ENCODE data around the gene TMC1. TPM values are rescaled to one million over a fixed set of nuclear protein-coding genes. Genes with fewer than 3 reads are reported as not detected.
"Not testable (repeated sequence)": the region's sequence is repeated elsewhere in the genome, so short reads cannot be mapped to it uniquely, and the experiment has no call there.

Gene TMC1
- total RNA-seq, 1 experiment from 2014 or later = not detected

DNA sequence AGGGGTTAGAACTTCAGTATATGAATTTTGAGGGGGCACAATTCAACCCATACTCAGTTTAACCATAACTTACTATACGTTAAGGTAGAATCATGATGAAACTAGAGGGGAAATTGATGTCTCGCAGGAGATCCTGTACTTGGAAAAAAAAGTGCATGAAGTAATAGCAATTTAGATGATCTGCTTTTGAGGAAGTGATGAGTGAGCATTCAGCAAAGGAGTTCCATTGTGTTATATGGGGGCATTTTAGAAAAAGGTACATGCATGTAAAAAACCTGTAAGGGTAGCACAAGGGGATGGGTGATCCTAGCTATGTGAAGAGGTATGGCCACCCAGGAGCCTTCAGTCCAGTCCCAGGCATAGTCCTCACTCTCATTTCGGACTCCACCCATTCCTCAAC lies 14.8 kb upstream of the TMC1 start:
- no peaks in the 10 kb centered on the region for H4K20me1 ChIP-seq (ENCODE audit: insufficient read depth, low read depth, low read length)
- no peak overlapping the region for H2AFZ ChIP-seq (ENCODE audit: low read length)
- no peak overlapping the region for H3K4me3 ChIP-seq (ENCODE audit: low read length)
- H3K36me3 ChIP-seq (ENCODE audit: insufficient read depth, low read length) = no peaks in the 10 kb centered on the region
- no peaks in the 10 kb centered on the region for H3K27me3 ChIP-seq (ENCODE audit: low read length)
- H3K9me2 ChIP-seq (replicated peaks; ENCODE audit: insufficient read depth, low read length) = no peaks in the 10 kb centered on the region
- no peaks in the 10 kb centered on the region for H3K9me3 ChIP-seq (ENCODE audit: low read length)
- no peak overlapping the region for H3K27ac ChIP-seq (ENCODE audit: low read length)
- H3K9ac ChIP-seq (ENCODE audit: low read length) = no peak overlapping the region
- no peak for DNase-seq
- H3K4me2 ChIP-seq (ENCODE audit: low read depth, low read length, poor library complexity, severe bottlenecking) = no peak overlapping the region
- H3K79me2 ChIP-seq (ENCODE audit: low read length) = no peaks in the 10 kb centered on the region
- no peaks in the 10 kb centered on the region for H3K4me1 ChIP-seq (ENCODE audit: low read length)

DNA sequence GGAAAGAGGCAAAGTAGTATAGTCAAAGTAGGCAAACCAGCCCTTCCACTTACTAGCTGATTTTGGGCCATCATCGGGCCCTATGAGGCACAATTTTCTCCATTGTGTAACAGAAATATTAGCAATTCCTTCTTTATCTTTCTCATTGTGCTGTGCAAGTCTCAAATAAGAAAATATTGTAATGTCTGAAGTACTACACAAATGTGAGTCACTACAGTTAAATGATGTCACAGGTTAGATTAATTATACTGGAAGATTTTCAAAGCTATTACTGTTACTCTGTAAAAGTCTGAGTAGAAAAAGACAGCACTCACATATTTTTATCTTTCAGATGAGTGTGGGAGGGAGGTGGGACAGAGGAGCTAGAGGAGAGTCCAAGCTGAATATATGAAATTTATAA lies 12.4 kb upstream of the TMC1 start:
- H4K20me1 ChIP-seq (ENCODE audit: insufficient read depth, low read depth, low read length) = no peaks in the 10 kb centered on the region
- H3K9ac ChIP-seq (ENCODE audit: low read length) = no peak overlapping the region
- no peak overlapping the region for H3K4me2 ChIP-seq (ENCODE audit: low read depth, low read length, poor library complexity, severe bottlenecking)
- H3K27me3 ChIP-seq (ENCODE audit: low read length) = no peaks in the 10 kb centered on the region
- no peak overlapping the region for H3K4me3 ChIP-seq (ENCODE audit: low read length)
- DNase-seq = no peak
- H3K27ac ChIP-seq (ENCODE audit: low read length) = no peak overlapping the region
- H3K36me3 ChIP-seq (ENCODE audit: insufficient read depth, low read length) = no peaks in the 10 kb centered on the region
- H3K9me2 ChIP-seq (replicated peaks; ENCODE audit: insufficient read depth, low read length) = no peaks in the 10 kb centered on the region
- no peaks in the 10 kb centered on the region for H3K4me1 ChIP-seq (ENCODE audit: low read length)
- H3K9me3 ChIP-seq (ENCODE audit: low read length) = no peaks in the 10 kb centered on the region
- no peaks in the 10 kb centered on the region for H3K79me2 ChIP-seq (ENCODE audit: low read length)
- no peak overlapping the region for H2AFZ ChIP-seq (ENCODE audit: low read length)

DNA sequence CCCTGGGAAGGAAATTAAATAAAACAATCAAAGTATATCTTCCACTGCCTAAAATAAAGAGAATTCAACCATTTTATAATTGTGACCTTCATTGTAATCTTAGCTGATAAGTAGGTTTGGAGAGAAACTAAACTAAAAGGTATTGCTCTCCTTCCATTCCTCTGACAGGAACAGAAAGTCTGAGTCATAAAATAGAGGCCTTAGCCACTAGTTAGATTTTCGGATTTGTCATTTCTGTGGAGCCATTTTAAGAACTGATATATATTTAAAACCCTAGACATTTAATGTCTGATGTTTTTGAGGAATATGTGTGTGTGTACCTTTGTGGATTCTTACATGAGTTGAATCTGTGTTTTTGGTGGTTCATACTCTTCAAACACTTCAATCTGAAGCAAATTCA lies 11.8 kb upstream of the TMC1 start:
- Histone ChIP-seq H3K79me2 (ENCODE audit: low read length) (no peaks in the 10 kb centered on the region), H3K9ac (ENCODE audit: low read length) (no peak overlapping the region), H3K27ac (ENCODE audit: low read length) (no peak overlapping the region), H3K4me3 (ENCODE audit: low read length) (no peak overlapping the region), H3K36me3 (ENCODE audit: insufficient read depth, low read length) (no peaks in the 10 kb centered on the region), H3K4me2 (ENCODE audit: low read depth, low read length, poor library complexity, severe bottlenecking) (no peak overlapping the region), H3K27me3 (ENCODE audit: low read length) (no peaks in the 10 kb centered on the region), H4K20me1 (ENCODE audit: insufficient read depth, low read depth, low read length) (no peaks in the 10 kb centered on the region), H2AFZ (ENCODE audit: low read length) (no peak overlapping the region), H3K9me3 (ENCODE audit: low read length) (no peaks in the 10 kb centered on the region), H3K9me2 (replicated peaks; ENCODE audit: insufficient read depth, low read length) (no peaks in the 10 kb centered on the region), H3K4me1 (ENCODE audit: low read length) (no peaks in the 10 kb centered on the region)
- DNase-seq = no peak

DNA sequence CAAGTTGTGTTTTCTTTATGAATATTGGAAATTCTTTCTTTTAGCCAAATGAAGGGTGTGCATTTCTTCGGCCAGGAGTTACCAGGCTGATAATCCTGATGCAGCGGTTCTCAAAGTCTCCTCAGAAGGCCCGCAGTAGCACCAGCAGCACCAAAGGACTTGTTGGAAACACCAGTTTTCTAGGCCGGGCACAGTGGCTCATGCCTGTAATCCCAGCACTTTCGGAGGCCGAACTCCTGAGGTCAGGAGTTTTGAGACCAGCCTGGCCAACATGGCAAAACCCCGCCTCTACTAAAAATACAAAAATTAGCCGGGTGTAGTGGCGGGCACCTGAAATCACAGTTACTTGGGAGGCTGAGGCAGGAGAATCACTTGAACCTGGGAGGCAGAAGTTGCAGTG lies 397 bp upstream of the TMC1 start:
- H3K36me3 ChIP-seq (ENCODE audit: insufficient read depth, low read length); H2AFZ ChIP-seq (ENCODE audit: low read length); H3K9ac ChIP-seq (ENCODE audit: low read length); H3K9me2 ChIP-seq (replicated peaks; ENCODE audit: insufficient read depth, low read length); H3K9me3 ChIP-seq (ENCODE audit: low read length); H3K4me1 ChIP-seq (ENCODE audit: low read length); H3K27ac ChIP-seq (ENCODE audit: low read length); H3K27me3 ChIP-seq (ENCODE audit: low read length); H3K4me3 ChIP-seq (ENCODE audit: low read length); H3K4me2 ChIP-seq (ENCODE audit: low read depth, low read length, poor library complexity, severe bottlenecking); H3K79me2 ChIP-seq (ENCODE audit: low read length); H4K20me1 ChIP-seq (ENCODE audit: insufficient read depth, low read depth, low read length); DNase-seq: not testable (repeated sequence)

DNA sequence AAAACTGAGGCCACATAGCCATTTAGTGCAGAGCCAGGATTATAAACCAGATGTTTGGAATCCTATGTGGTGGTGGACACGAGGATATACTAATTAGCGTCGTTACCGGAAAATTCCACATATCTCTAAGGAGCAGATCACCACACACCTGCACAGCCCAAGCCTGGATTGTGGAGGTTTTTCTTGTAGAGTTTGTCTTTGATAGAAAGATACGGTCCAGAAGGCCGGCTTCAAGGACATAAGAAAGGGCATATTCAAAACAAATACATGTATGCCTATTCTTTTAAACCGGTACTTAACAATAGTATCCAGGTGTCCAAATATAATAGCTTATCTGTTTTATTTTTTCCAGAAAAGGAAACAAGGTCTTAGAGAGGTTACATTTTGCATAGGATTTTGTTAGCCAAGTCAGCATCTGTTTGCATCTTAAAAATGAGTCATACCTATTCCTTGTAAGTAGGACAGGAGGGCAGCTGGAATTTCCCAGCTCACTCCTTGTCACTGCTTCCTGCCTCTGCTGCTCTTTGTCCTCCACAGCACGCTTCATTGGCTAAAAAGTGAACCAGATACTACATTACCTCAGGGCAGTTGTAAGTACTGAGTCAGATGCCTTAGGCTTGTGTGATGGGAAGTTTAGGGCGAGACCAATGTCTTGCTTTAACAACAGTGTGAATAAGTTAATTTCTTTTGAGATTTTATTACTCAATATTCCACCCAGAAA lies 3.6 kb downstream of the TMC1 start:
- Histone ChIP-seq H3K9me3 (ENCODE audit: low read length) (no peaks in the 10 kb centered on the region), H3K9me2 (replicated peaks; ENCODE audit: insufficient read depth, low read length) (no peaks in the 10 kb centered on the region), H3K4me2 (ENCODE audit: low read depth, low read length, poor library complexity, severe bottlenecking) (no peak overlapping the region), H3K9ac (ENCODE audit: low read length) (no peak overlapping the region), H2AFZ (ENCODE audit: low read length) (no peak overlapping the region), H3K36me3 (ENCODE audit: insufficient read depth, low read length) (no peaks in the 10 kb centered on the region), H4K20me1 (ENCODE audit: insufficient read depth, low read depth, low read length) (no peaks in the 10 kb centered on the region), H3K79me2 (ENCODE audit: low read length) (no peaks in the 10 kb centered on the region), H3K27me3 (ENCODE audit: low read length) (no peaks in the 10 kb centered on the region), H3K4me3 (ENCODE audit: low read length) (no peak overlapping the region), H3K4me1 (ENCODE audit: low read length) (no peaks in the 10 kb centered on the region), H3K27ac (ENCODE audit: low read length) (no peak overlapping the region)
- no peak for DNase-seq

DNA sequence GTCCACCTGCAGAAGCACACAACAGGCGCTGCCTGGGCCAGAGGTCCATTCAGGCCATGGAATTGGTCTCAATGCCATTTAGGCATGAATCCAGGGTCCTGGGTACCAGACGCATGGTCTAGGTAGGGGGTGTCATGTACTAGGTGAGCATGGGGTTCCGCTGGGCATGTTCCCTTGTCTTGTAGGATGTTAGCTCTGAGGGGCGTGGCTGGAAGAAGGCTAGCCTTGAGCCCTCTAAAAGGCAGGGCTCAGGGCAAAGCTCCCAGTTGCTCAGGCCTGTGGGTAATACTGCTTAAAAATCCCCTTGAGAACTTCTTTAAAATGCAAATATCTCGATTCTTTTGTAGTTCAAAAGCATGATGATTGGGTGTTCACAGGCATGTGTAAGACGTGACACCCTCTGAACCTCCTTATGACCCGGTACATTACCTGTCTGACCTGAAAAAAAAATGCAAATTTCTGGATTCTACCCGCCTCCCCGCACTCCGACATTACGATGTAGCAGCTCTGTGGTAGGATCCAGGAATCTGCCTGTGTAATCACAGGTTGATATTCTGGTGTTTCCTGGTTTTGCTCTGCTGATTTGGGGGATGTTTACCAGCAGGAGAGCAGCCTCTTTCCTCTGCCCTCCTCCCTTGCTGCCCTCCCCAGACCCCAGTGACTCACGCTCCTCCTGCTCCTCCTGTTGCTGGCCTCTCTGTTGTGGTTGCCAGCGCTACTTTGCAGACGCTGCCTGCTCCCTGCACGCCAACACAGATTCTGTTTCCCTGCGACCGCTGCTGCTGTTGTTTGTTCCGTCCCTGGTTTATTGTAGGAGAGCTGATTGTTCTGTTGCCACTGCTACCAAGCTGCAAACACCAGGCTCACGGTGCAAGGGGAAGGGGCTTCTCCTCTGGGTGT lies 5.7 kb downstream of the TMC1 start:
- no peak overlapping the region for H3K27ac ChIP-seq (ENCODE audit: low read length)
- H3K4me3 ChIP-seq (ENCODE audit: low read length) = no peak overlapping the region
- no peak overlapping the region for H2AFZ ChIP-seq (ENCODE audit: low read length)
- H3K9ac ChIP-seq (ENCODE audit: low read length) = no peak overlapping the region
- H3K4me1 ChIP-seq (ENCODE audit: low read length) = no peaks in the 10 kb centered on the region
- no peaks in the 10 kb centered on the region for H3K9me2 ChIP-seq (replicated peaks; ENCODE audit: insufficient read depth, low read length)
- H4K20me1 ChIP-seq (ENCODE audit: insufficient read depth, low read depth, low read length) = no peaks in the 10 kb centered on the region
- no peaks in the 10 kb centered on the region for H3K27me3 ChIP-seq (ENCODE audit: low read length)
- no peaks in the 10 kb centered on the region for H3K79me2 ChIP-seq (ENCODE audit: low read length)
- H3K9me3 ChIP-seq (ENCODE audit: low read length) = no peaks in the 10 kb centered on the region
- H3K4me2 ChIP-seq (ENCODE audit: low read depth, low read length, poor library complexity, severe bottlenecking) = no peak overlapping the region
- no peak for DNase-seq
- H3K36me3 ChIP-seq (ENCODE audit: insufficient read depth, low read length) = no peaks in the 10 kb centered on the region

DNA sequence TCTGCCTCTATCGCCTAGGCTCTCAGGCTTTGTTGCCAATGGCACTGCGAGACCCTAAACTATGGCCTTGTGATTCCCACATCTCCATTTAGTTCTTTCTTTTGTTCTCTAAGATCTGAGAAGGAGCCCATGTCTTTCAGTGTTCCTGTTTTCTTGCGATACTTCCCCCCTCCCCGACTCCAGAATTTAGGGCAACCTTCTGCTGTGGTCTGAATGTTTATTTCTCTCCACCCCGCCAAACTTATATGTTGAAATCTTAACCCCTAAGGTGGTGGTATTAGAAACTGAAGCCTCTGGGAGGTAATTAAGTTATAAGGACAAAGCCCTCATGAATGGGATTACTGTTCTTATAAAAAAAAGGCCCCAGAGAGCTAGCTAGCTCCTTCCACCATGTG lies 6.4 kb downstream of the TMC1 start:
- no peaks in the 10 kb centered on the region for H3K9me3 ChIP-seq (ENCODE audit: low read length)
- no peak for DNase-seq
- H3K9ac ChIP-seq (ENCODE audit: low read length) = no peak overlapping the region
- H4K20me1 ChIP-seq (ENCODE audit: insufficient read depth, low read depth, low read length) = no peaks in the 10 kb centered on the region
- no peaks in the 10 kb centered on the region for H3K4me1 ChIP-seq (ENCODE audit: low read length)
- no peak overlapping the region for H3K4me2 ChIP-seq (ENCODE audit: low read depth, low read length, poor library complexity, severe bottlenecking)
- H3K27ac ChIP-seq (ENCODE audit: low read length) = no peak overlapping the region
- no peak overlapping the region for H3K4me3 ChIP-seq (ENCODE audit: low read length)
- H3K9me2 ChIP-seq (replicated peaks; ENCODE audit: insufficient read depth, low read length) = no peaks in the 10 kb centered on the region
- no peaks in the 10 kb centered on the region for H3K36me3 ChIP-seq (ENCODE audit: insufficient read depth, low read length)
- no peaks in the 10 kb centered on the region for H3K27me3 ChIP-seq (ENCODE audit: low read length)
- H2AFZ ChIP-seq (ENCODE audit: low read length) = no peak overlapping the region
- no peaks in the 10 kb centered on the region for H3K79me2 ChIP-seq (ENCODE audit: low read length)

DNA sequence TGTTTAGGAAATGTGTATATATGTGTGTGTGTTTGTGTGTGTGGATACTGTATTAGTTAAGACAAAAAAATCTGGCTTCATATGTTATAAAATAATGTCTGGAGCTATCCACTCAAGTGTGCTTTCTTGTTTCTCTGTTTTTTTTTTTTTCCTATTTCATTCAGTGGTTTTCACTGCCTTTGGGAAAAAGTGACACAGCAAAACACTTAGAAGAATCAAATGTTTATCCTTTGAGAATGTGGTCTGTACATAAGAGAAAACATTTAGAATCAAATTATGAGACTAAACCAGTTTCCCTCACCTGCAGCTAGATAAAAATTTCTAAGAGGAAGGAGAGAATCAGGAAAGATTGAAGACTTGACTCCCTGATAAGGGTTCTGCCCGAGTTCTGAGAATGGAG lies 8.1 kb downstream of the TMC1 start:
- no peaks in the 10 kb centered on the region for H4K20me1 ChIP-seq (ENCODE audit: insufficient read depth, low read depth, low read length)
- no peaks in the 10 kb centered on the region for H3K9me3 ChIP-seq (ENCODE audit: low read length)
- no peak overlapping the region for H3K9ac ChIP-seq (ENCODE audit: low read length)
- no peak for DNase-seq
- H3K4me1 ChIP-seq (ENCODE audit: low read length) = no peaks in the 10 kb centered on the region
- H3K79me2 ChIP-seq (ENCODE audit: low read length) = no peaks in the 10 kb centered on the region
- H3K27me3 ChIP-seq (ENCODE audit: low read length) = no peaks in the 10 kb centered on the region
- no peak overlapping the region for H2AFZ ChIP-seq (ENCODE audit: low read length)
- H3K27ac ChIP-seq (ENCODE audit: low read length) = no peak overlapping the region
- no peaks in the 10 kb centered on the region for H3K9me2 ChIP-seq (replicated peaks; ENCODE audit: insufficient read depth, low read length)
- no peak overlapping the region for H3K4me2 ChIP-seq (ENCODE audit: low read depth, low read length, poor library complexity, severe bottlenecking)
- no peak overlapping the region for H3K4me3 ChIP-seq (ENCODE audit: low read length)
- no peaks in the 10 kb centered on the region for H3K36me3 ChIP-seq (ENCODE audit: insufficient read depth, low read length)
